Left lobe of liver (tissue), 2 donors: ENCODE measurements around the gene MC3R. TPM values are rescaled to one million over a fixed set of nuclear protein-coding genes. Genes with fewer than 3 reads are reported as not detected.
"Not testable (repeated sequence)": the region's sequence is repeated elsewhere in the genome, so short reads cannot be mapped to it uniquely, and the experiment has no call there.

Source experiments
- ATAC-seq: fragments of 200-7000 bp; cut with Tn5 transposase; one replicate; pipeline ENCODE4 v1.9.1; 2020; ENCODE audit warnings: mild to moderate bottlenecking, moderate library complexity
- DNase-seq: peaks from one replicate; pipeline ENCODE4 v3.0.0-alpha.2; 2020; ENCODE audit warnings: low spot score
- total RNA-seq: library from RNA; stranded (reverse); gene quantifications from one replicate; pipeline ENCODE4 v1.2.1, GENCODE V29; 2021
- donor health status: DM: no; HTN: no; CAD: no; lungs with moderate emphysema.
- donor health status: DM: no; HTN: yes; CAD: no.

The MC3R gene
- not detected for total RNA-seq

DNA sequence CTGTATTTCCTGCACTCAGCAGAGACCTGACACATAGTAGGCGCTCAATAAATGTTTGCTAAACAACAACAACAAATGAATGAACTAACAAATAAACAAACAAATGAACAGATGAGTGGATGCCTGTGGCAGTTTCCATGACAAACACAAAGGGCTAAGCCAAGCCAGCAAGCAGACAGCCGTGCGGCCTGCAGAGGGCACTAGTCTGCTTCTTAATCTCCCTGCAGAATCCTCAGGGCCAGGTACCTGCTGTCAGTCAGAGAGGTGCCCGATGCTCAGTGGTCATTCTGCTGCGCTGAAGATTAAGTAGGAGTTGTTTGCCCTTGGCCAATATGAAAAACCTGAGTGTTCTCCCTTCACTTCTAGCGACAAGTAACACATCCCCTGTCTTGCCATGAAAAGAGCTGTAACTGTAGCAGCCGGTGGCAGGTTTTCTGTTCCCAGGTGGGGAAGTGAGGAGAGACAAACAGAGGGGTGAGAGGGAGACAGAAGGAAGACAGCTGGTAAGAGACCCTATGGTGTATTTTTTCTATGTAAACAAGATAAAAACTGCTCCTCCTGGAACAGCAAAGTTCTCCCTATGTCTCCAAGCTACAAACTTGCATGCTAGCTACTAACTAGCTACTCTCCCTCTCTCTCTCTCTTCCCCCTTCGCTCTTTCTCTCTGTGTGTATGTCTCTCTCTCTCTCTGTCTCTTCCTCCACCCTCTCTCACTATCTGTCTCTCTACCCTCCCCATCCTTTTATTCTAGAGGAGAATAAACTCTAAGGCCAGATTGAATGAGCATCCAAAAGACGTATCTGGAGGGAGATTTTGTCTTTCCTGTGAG lies at the start of gene MC3R:
Gene MC3R (plus strand): TSS at position 779 of the 829 bp plus-strand sequence. CDS start 112 bp downstream, outside the sequence.
- ATAC-seq = peak; percentile 97
- peak; percentile 58 for DNase-seq

GRCh38 chr20:56200456-56200855 lies 48.1 kb upstream of the MC3R start:
- DNase-seq = no peak
- no peak for ATAC-seq

- no peak for DNase-seq
- ATAC-seq = peak; percentile 78
These were observed 45.9 kb upstream of the MC3R start for GRCh38 chr20:56202493-56203077.

- no peak for ATAC-seq
- no peak for DNase-seq
These were observed 44.3 kb upstream of the MC3R start for GRCh38 chr20:56204206-56204605.

DNA sequence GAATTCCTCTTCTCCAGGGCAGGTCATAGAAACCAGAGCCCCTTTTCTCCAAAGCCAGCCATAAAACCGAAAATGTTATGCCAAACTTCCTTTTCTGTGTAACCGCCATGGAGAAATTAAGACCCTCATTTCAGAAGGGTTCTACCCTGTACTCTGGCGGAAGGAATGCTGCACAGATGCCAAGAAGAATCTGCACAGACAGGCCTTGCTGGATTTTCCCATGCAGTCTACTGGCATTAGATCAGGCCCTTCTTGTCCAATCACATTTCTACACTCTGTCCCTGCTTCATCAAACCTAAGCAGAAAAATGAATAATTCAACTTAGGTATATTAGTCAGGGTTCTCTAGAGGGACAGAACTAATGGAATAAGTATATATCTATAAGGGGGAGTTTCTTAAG lies 43.2 kb upstream of the MC3R start:
- ATAC-seq (no peak), DNase-seq (no peak)

DNA sequence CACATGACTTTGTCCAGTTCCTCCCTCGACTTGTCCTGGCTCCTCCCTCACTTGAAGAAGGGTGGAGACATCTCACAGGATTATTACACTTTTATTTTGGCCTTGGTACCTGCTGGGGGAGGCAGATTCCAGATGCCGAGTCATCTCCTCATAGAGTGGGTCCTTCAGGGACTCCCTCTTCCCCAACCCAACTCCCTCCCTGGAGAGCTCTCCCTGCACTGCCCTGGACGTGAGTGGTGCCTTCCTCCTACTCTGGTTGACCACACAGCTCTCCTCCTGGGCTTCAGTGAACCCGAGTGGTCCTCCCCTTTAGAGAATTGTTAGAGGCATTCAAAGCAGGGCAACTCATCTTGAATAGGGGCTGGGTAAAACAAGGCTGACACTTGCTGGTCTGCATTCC lies 40.9 kb upstream of the MC3R start:
- ATAC-seq = no peak
- DNase-seq = no peak

GRCh38 chr20:56208121-56208520 lies 40.4 kb upstream of the MC3R start:
- ATAC-seq = no peak
- no peak for DNase-seq

- no peak for ATAC-seq
These were observed 37.5 kb upstream of the MC3R start for GRCh38 chr20:56211051-56211450.

DNA sequence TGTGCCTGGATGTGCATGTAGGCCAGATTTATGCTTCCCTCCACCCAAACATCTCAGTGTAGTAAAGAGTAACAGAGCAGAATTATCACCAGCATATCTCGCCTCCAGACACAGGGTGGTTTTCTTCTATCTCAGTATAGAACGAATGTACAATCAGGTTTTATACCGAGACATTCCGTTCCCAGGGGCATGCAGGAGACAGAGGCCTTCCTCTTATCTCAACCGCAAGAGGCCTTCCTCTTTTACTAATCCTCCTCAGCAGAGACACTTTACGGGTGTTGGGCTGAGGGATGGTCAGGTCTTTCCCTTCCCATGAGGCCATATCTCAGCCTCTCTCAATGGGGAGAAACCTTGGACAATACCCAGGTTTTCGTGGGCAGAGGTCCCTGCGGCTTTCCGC lies 36.4 kb upstream of the MC3R start:
- ATAC-seq (no peak), DNase-seq (no peak)

More at GRCh38 chr20:56211051-56211450, 37.5 kb upstream of the MC3R start:
- no peak for DNase-seq

- DNase-seq (no peak), ATAC-seq (no peak)
These were observed 35.2 kb upstream of the MC3R start for GRCh38 chr20:56213321-56213720.

- DNase-seq = no peak
These were observed 33.4 kb upstream of the MC3R start for GRCh38 chr20:56215115-56215514.

DNA sequence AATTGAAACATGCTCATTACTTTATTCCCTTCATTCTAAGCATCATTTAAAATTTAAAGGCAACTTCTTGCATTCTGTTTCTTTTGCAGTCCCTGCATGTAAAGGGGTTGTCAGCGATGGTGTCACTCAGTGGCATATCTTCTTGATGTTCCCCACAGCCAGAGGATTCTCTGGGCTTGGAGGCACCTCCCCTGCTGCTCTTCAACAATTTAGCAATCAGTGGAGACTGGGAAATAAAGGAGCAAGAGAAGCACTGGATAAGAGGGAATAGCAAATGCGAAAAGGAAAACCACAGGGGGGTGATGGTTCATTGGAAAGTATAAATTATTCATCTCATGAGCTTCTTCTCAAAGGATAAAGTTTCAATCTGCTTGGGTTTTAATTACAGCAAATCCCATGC lies 30.7 kb upstream of the MC3R start:
- ATAC-seq (no peak), DNase-seq (no peak)

More at GRCh38 chr20:56215115-56215514, 33.4 kb upstream of the MC3R start:
- ATAC-seq = no peak

DNA sequence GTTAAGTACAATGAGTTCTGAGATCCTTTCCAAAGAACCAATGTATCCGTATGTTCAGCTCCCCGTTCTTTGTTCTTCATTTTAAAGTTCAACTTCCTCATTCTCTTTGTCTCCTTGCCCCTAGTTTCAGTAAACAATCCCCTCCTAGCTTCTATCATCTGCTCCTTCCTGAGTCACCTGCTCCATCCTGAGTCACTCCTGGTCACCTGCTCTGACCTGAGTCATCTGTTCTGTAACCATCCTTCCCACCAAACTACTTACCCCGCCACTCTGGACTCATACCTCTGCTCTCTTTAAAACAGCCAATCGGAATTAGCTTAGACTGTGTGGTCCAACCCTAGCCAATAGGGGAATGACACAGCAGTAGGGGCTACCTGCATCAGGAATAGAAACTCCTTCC lies 27.3 kb upstream of the MC3R start:
- not testable (repeated sequence) for DNase-seq, ATAC-seq

DNA sequence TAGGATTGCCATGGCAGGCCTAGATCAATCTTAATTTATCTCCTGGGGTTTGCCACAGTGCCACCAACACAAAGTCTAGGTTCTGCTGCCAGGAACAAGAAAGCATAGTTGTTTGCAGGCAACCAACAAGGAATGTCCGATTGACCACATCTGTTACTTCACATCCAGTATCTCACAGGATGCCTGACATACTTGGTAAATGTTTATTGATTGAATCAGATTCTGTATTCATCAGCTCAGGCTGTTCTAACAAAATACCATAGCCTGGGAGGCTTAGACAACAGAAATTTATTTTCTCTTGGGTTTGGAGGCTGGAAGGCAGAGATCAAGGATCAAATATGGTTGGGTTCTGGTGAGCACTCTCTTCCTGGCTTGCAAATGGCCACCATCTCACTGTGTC lies 26.3 kb upstream of the MC3R start:
- DNase-seq (no peak), ATAC-seq (no peak)

DNA sequence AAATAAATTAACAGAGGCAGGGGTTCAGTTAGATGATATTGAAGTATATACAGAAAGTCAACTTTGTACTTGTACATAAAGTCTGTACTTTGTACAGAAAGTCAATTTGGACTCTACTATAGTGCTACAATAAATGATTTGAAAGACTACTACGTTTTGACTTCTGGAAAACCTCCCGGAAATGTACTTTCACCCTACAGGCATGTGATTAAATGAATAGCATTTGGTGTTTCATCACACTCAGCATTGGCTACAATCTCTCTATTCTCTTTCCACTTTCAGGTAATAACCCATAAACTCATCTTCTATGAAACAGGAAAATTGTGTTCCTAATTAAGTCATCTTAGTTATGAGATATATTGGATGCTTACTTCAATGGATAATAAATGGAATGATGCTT lies 25.6 kb upstream of the MC3R start:
- peak; percentile 15 for ATAC-seq
- DNase-seq = no peak

- no peak for DNase-seq
These were observed 25.2 kb upstream of the MC3R start for GRCh38 chr20:56223352-56223751.

DNA sequence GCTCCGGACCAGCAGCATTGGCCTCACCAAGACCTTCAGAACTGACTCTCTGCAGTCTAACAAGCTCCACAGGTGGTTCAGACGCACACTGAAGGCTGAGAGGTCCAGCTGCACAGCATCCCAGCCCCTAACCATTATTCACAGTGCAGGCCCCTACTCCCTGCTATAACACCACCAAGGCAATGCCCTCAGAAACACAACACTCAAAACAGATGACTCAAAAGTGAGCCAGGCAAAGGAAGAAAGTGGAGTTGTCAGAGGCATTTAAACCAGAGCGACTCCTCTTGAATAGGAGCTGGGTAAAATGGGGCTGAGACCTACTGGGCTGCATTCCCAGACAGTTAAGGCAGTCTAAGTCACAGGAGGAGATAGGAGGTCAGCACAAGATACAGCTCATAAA lies 20.5 kb upstream of the MC3R start:
- DNase-seq = no peak
- ATAC-seq = no peak

More at GRCh38 chr20:56223352-56223751, 25.2 kb upstream of the MC3R start:
- no peak for ATAC-seq

GRCh38 chr20:56229812-56230211 lies 18.7 kb upstream of the MC3R start:
- no peak for DNase-seq

GRCh38 chr20:56234110-56234509 lies 14.4 kb upstream of the MC3R start:
- no peak for ATAC-seq

More at GRCh38 chr20:56229812-56230211, 18.7 kb upstream of the MC3R start:
- ATAC-seq = no peak

DNA sequence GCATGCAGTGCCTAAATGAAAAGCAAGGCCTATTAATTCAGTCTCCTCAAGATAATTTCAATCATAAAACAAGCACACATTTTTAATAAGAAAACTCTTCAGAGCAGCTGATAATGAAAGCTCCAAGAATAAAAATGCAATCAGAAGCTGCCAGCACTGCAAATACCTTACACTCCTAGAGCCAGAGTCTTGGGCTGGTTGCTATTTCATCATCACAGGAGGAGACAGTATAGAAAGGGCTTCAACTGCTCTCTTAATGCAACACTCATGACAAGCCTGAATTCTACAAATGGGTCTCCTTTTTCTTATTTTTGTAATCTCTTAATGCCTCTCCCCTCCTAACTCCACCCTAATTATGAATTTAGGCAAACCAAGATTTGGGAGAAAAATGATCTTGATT lies 11.2 kb upstream of the MC3R start:
- ATAC-seq = no peak
- no peak for DNase-seq

More at GRCh38 chr20:56234110-56234509, 14.4 kb upstream of the MC3R start:
- DNase-seq = no peak

DNA sequence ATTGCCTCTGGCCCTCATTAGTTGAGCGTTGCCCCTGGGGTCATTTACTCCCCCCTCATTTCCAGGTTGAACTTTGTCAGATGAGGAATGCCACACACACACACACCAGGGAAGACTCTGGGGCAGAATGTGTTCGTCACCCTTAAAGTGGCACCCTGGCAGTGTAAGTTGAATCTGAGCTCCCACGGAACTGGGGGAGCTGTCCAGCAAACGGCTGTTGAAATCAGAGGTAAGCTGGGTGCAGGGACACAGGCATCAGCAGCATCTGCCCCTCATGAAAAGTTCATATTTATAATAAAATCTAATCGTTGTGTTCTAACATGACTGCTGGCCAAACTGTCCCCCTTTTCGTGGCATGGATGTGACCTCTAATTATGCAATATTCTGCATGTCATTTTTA lies 4.3 kb upstream of the MC3R start:
- DNase-seq (no peak), ATAC-seq (no peak)

DNA sequence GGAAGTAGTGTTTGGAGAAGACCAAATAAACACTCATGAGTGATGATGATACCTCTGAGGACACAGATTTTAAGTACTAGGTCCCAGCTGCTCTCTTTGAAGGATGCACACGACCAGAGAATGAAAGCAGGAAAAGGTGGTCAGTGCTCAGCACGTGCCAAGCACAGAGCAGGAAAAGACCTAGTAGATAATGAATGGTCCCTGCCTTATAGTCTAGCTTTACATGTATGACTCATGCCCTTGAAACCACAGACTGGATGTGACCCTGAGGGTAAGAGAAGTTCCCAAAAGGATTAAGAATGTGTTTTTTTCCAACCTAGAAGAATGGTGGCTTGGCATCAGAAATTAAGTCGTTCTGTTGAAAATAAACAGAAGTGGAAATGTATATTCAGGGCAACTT lies 2.8 kb upstream of the MC3R start:
- ATAC-seq = no peak
- no peak for DNase-seq
